HG03442 (cell line): ENCODE results near the gene ADIG.
"Not testable (repeated sequence)": the region's sequence is repeated elsewhere in the genome, so short reads cannot be mapped to it uniquely, and the experiment has no call there.

Experiments
- ATAC-seq: cut with Tn5 transposase; IDR thresholded peaks from one replicate; pipeline ENCODE4 v1.9.1; 2021; ENCODE audit warnings: mild to moderate bottlenecking, moderate library complexity; ENCODE audit not compliant: unreplicated experiment

The ADIG gene

DNA sequence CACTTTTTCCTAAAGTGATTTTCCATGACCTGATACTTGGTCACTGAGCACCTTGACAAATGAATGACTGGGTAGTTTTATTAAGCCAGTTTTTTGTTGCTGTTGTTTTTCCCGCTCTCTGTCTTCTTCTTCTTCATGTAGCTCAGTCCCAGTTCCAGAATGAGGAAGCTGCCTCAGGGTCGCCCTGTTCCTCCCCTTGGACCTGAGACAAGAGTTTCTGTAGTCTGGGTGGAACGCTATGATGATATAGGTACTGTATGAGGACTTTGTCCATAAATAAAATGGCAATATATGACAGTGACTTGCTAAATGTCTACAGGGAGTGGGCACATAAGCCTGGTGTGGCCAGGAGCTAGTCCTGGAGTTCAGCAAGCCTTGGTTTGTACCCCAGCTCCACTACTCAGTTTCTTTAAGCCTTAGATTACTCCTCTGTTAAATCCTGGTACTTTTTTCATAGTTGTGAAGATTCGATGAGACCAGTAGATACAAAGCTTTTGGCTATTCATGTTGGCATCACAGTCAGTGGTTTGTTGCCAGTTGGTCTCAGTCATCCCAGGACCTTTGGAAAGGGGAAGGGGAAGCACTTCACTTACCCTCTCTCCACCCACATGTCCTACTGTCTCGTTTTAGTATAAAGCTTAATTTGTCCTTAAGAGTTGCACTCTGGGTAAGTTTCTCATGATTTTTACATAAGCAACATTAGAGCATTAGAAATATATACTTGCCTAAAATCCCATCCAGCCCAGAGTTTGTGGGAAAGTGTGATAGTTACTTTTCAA is 11.1 kb upstream of the ADIG start:
- no peak for ATAC-seq

DNA sequence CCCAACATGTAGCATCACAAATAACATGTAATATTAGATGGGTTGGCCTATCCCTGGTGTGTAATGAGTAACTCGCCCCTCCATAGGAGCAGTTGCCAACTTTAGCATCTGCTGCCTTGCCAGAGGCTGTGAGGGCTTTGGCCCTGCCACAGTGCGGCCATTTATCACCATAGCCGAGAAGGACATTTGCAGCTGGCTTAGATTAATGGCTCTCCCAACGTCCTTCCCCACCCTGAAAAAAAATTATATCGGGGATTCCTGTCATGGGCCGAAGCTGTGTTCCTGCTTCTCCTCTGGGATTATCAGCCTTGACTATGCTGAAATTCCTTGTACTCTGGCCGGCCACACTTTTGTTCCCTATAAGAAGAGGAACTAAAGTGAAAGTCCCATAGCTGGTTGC is 7.6 kb upstream of the ADIG start:
- no peak for ATAC-seq

DNA sequence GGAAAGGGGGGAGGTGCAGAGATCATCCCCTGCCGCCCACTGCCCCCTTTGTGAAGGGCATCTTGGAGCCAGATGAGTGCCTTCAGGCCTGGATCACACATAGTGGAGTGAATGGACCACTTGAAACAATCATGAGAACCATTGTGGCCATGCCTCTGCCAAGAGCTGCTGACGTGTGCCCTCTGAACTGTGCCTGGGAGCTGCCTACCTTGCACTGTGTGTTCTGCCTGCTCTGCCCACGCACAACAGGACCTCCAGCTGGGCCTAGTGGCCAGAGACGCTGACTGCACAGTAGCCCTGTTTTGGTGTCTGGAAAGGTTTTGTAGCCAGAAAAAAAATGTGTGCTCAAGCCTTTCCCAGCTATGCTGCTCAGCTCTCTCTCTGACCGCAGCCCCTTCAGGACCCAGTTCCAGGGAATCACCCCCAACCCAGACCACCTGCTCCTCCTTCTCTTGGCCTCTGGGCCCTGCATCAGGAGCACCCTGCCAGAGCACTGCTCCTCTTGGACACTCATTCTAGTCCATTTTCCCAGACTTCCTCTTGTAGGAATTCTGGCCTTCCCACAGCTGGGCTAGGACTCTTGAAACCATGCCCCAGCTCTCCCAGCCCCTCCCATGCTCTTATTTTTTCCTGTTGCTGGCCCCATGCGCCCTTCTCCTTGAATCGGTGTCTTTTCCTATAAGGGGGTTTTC is 1.6 kb upstream of the ADIG start:
- ATAC-seq = no peak

DNA sequence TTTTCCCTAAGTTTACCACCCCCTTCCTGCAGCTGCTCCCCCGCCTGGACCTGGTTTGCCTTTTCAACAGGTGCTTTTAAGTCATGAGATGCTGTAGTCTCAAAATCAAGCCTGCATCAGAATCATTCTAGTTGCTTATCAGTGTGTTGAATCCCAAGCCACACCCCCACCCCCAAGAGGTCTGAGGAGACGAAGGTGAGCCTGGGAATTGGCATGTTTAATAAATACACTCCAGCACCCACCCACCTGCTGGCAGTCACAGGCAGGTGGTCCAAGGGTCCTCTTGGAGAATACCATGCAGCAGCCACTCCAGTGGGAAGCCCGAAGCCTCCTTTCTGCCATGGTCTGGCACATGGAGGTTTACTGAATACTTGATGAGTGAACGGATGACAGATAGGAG is 1.1 kb upstream of the ADIG start:
- ATAC-seq = no peak

GRCh38 chr20:38581830-38582358 is 897 bp downstream of the ADIG start:
- ATAC-seq = no peak

DNA sequence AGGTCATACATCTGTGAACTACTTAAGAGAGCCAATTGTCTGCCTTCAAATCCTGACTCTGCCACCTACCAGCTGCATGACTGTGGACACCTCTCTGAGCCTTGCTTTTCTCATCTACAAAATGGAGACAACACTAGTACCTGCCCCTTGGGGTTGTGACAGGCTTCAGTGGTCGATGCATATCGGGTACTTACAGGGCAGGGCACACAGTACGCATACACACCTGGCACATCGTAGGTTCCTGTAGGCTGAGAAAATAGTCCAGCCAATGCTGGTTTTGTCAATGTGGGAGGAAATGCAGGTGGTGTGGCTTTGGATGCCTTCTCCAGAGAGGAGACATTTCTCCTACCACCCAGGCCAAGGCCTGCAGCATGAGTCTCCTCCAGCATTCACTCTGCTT is 2.3 kb downstream of the ADIG start:
- ATAC-seq = no peak

- no peak for ATAC-seq
Observed at GRCh38 chr20:38584099-38584763, 3.2 kb downstream of the ADIG start.

DNA sequence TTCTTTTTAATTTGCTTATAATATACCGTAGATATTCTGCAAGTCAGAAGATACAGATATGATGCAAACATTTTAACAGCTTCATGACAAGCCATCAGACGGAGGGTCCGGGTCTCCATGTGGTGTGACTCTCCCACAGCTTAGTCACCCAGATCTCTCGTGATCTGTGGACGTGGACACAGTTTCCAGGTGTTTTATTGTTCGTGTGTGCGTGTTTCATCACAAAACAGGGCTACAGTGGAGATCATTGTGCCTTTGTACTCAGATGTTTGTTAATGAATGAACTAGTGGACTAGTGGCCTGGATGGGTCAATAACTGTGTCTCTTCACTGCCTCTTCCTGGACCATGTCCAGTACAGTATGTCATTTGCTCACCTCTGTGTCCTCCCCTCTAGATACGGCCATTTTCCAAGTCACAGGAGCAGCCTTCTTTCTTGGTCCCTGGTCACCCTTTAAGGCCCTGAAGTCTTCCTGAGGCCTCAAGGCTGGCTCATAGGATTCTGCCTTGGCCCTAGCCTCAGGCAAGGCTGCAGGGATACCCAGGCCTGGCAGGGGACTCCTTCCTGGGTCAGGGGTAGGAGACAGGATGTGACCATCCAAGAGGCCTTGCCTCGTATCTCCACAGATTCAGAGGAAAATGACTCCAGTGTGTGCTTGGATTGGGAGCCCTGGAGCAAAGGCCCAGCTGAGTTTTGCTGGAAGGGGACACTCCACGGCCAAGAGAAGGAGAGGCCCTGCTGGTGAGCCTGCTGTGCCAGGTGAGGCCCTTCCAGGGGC is 4.6 kb downstream of the ADIG start:
- ATAC-seq = no peak

- no peak for ATAC-seq
Observed at GRCh38 chr20:38586181-38586525, 5.2 kb downstream of the ADIG start.

DNA sequence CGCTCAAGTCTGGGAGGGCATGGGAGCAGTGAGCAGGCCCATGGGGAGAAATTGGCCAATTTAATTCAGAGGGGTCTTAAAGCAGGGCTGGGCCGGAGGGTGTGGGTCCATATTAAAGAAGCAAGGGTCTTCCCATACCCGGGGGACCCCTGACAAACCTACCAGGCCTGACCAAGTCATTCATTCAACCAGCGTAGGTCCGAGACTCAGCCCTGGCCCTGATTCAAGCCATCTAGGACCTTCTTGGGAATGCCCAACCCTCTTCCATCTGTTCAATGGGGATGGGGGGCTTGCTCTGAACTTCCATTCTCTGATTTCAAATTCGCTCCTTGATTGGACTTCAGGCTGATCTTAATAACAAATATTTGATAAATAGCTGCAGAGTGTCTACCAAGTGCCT is 7.3 kb downstream of the ADIG start:
- no peak for ATAC-seq

- ATAC-seq = no peak
Observed at GRCh38 chr20:38589351-38589750, 8.4 kb downstream of the ADIG start.

GRCh38 chr20:38589967-38590675 is 9.1 kb downstream of the ADIG start:
- ATAC-seq = no peak

- ATAC-seq = no peak
Observed at GRCh38 chr20:38590676-38591473, 9.9 kb downstream of the ADIG start.

- no peak for ATAC-seq
Observed at GRCh38 chr20:38591474-38592410, 10.7 kb downstream of the ADIG start.

GRCh38 chr20:38592411-38592790 is 11.4 kb downstream of the ADIG start:
- ATAC-seq = not testable (repeated sequence)

GRCh38 chr20:38594281-38594680 is 13.3 kb downstream of the ADIG start:
- ATAC-seq = not testable (repeated sequence)

DNA sequence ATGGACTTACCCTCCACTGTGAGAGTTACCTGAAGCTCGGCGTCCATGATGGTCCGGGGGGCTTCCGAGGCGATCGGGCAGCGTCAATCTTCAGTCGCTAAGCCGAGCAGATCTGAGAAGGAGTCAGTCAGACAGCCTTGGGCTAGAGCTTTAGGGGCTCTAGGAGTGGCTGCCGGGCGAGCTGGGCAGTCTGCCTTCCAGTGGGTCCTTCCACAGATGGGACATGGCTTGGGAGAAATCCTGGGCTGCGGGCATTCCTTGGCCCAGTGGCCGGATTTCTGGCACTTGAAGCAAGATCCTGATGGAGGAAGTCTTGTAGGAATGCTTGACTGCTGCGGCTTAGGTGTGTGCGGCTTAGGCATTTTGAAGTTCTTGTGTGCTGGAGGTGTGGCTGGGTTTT is 14.9 kb downstream of the ADIG start:
- not testable (repeated sequence) for ATAC-seq

DNA sequence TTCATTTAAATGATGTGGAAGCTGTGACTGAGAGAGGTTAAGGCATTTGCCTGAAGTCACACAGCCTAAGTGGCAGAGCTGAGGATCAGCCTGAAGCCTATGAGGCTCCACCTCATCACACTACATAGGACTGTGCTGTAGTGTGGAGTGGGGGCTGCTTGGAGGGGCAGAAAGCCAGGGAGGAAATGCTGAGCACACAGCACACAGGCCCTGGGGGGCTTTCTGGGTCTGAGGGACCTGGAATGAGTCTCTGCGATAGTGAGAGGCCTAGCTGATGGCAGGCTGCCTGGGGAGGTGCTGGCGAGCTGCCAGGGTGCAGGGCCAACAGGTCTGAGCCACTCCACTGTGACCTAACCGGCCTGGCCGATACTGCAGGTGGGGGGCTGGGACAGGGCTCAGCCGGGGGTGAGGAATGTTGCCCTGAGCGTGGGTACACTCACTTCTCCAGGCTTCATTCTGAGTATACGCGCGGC is 18.4 kb downstream of the ADIG start:
- ATAC-seq = no peak
